ENCODE data around the gene IFI27.

GRCh38 chr14:94129111-94129757, 18.7 kb downstream of the IFI27 start, which contains the start of gene IFI27L2:
- no peak for TF ChIP-seq ZNF785 (tag by site-specific recombination; IDR thresholded peaks at IDR 0.05)
- TF ChIP-seq, protein P1, sequence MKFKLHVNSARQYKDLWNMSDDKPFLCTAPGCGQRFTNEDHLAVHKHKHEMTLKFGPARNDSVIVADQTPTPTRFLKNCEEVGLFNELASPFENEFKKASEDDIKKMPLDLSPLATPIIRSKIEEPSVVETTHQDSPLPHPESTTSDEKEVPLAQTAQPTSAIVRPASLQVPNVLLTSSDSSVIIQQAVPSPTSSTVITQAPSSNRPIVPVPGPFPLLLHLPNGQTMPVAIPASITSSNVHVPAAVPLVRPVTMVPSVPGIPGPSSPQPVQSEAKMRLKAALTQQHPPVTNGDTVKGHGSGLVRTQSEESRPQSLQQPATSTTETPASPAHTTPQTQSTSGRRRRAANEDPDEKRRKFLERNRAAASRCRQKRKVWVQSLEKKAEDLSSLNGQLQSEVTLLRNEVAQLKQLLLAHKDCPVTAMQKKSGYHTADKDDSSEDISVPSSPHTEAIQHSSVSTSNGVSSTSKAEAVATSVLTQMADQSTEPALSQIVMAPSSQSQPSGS (tag by site-specific recombination; IDR thresholded peaks at IDR 0.05; ENCODE audit: low read depth): no peak

Data from HEK293 (cell line).